ENCODE results near the gene HINFP.

Gene HINFP

GRCh38 chr11:119154178-119154577 lies 32.8 kb downstream of the HINFP start:
- TF ChIP-seq, protein P1, sequence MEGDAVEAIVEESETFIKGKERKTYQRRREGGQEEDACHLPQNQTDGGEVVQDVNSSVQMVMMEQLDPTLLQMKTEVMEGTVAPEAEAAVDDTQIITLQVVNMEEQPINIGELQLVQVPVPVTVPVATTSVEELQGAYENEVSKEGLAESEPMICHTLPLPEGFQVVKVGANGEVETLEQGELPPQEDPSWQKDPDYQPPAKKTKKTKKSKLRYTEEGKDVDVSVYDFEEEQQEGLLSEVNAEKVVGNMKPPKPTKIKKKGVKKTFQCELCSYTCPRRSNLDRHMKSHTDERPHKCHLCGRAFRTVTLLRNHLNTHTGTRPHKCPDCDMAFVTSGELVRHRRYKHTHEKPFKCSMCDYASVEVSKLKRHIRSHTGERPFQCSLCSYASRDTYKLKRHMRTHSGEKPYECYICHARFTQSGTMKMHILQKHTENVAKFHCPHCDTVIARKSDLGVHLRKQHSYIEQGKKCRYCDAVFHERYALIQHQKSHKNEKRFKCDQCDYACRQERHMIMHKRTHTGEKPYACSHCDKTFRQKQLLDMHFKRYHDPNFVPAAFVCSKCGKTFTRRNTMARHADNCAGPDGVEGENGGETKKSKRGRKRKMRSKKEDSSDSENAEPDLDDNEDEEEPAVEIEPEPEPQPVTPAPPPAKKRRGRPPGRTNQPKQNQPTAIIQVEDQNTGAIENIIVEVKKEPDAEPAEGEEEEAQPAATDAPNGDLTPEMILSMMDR (IDR thresholded peaks at IDR 0.05; ENCODE audit: unreplicated experiment in 3 of 3) = no peak
- Mint-ChIP-seq H3K4me1 (no peaks in the 10 kb centered on the region), H3K36me3 (ENCODE audit: low read depth) (no peaks in the 10 kb centered on the region), H3K4me3 (no peak overlapping the region), H3K27me3 (ENCODE audit: low read depth) (peaks cover 52% of the 10 kb centered on the region), H3K9me3 (no peaks in the 10 kb centered on the region), H3K27ac (no peak overlapping the region)

- Mint-ChIP-seq H3K27ac (no peak overlapping the region), H3K27me3 (ENCODE audit: low read depth) (peaks cover 35% of the 10 kb centered on the region), H3K4me1 (no peaks in the 10 kb centered on the region), H3K9me3 (no peaks in the 10 kb centered on the region), H3K36me3 (ENCODE audit: low read depth) (no peaks in the 10 kb centered on the region), H3K4me3 (no peak overlapping the region)
- TF ChIP-seq, protein P1 (IDR thresholded peaks at IDR 0.05; ENCODE audit: unreplicated experiment in 3 of 3) = no peak
Observed at GRCh38 chr11:119155733-119156492, 34.5 kb downstream of the HINFP start.

DNA sequence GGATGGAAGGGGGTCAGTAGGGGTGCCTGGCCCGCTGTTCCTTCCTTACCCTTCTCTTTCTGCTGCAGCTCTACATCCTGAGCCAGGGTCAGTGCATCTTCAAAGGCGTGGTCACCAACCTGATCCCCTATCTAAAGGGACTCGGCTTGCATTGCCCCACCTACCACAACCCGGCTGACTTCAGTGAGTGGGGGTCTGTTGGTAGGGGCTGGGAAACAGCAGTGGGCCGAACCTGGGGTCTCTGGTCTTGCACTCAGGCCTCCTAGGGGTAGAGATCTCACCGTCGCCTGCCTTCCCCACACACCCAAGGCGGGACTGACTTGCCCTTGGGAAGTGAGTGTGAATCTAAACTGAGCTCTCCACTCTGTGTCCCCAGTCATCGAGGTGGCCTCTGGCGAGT lies 35.1 kb downstream of the HINFP start:
- Mint-ChIP-seq H3K27ac (no peak overlapping the region), H3K9me3 (no peaks in the 10 kb centered on the region), H3K27me3 (ENCODE audit: low read depth) (peaks cover 30% of the 10 kb centered on the region), H3K36me3 (ENCODE audit: low read depth) (no peaks in the 10 kb centered on the region), H3K4me3 (no peak overlapping the region), H3K4me1 (no peaks in the 10 kb centered on the region)
- TF ChIP-seq, protein P1 (IDR thresholded peaks at IDR 0.05; ENCODE audit: unreplicated experiment in 3 of 3) = no peak

- H3K4me1 Mint-ChIP-seq = no peaks in the 10 kb centered on the region
- TF ChIP-seq, protein P1 (IDR thresholded peaks at IDR 0.05; ENCODE audit: unreplicated experiment in 3 of 3) = no peak
- H3K27me3 Mint-ChIP-seq (ENCODE audit: low read depth) = peaks cover 24% of the 10 kb centered on the region
- H3K27ac Mint-ChIP-seq = no peak overlapping the region
- H3K4me3 Mint-ChIP-seq = no peak overlapping the region
- H3K9me3 Mint-ChIP-seq = no peaks in the 10 kb centered on the region
- H3K36me3 Mint-ChIP-seq (ENCODE audit: low read depth) = no peaks in the 10 kb centered on the region
Observed at GRCh38 chr11:119157063-119157462, 35.7 kb downstream of the HINFP start.

DNA sequence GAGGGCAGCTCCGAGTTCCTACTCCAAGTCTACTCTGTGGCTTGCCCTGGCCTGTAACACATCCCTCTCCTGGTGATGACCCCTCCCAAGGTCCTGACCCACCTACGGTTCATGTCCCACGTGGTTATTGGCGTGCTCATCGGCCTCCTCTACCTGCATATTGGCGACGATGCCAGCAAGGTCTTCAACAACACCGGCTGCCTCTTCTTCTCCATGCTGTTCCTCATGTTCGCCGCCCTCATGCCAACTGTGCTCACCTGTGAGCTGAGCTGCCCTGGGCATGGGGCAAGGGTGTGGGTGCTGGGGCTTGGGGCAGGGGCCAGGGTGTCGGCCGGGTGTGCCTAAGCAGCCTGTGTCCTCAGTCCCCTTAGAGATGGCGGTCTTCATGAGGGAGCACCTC lies 37.1 kb downstream of the HINFP start:
- Mint-ChIP-seq H3K9me3 (no peaks in the 10 kb centered on the region), H3K4me1 (no peaks in the 10 kb centered on the region), H3K27ac (no peak overlapping the region), H3K4me3 (no peak overlapping the region), H3K36me3 (ENCODE audit: low read depth) (no peaks in the 10 kb centered on the region), H3K27me3 (ENCODE audit: low read depth) (peaks cover 22% of the 10 kb centered on the region)
- TF ChIP-seq, protein P1 (IDR thresholded peaks at IDR 0.05; ENCODE audit: unreplicated experiment in 3 of 3) = no peak

DNA sequence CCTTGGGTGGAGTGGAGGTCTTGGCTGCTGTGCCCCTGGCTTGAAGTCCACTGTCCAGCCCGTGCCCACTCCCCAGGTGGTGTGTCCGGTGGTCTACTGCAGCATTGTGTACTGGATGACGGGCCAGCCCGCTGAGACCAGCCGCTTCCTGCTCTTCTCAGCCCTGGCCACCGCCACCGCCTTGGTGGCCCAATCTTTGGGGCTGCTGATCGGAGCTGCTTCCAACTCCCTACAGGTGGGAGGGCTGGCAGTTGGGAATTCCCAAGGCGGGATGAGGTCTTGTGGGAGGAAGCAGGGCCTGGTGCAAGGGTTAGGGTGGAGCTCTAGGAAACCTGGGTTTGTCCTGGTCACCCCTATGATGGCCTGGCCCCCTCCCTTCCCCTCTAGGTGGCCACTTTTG lies 38.8 kb downstream of the HINFP start:
- Mint-ChIP-seq H3K27me3 (ENCODE audit: low read depth) (peaks cover 13% of the 10 kb centered on the region), H3K36me3 (ENCODE audit: low read depth) (no peaks in the 10 kb centered on the region), H3K4me3 (no peak overlapping the region), H3K27ac (no peak overlapping the region), H3K4me1 (no peaks in the 10 kb centered on the region), H3K9me3 (no peaks in the 10 kb centered on the region)
- TF ChIP-seq, protein P1 (IDR thresholded peaks at IDR 0.05; ENCODE audit: unreplicated experiment in 3 of 3) = no peak
